ENCODE results near the gene SAE1.

SAE1 gene

DNA sequence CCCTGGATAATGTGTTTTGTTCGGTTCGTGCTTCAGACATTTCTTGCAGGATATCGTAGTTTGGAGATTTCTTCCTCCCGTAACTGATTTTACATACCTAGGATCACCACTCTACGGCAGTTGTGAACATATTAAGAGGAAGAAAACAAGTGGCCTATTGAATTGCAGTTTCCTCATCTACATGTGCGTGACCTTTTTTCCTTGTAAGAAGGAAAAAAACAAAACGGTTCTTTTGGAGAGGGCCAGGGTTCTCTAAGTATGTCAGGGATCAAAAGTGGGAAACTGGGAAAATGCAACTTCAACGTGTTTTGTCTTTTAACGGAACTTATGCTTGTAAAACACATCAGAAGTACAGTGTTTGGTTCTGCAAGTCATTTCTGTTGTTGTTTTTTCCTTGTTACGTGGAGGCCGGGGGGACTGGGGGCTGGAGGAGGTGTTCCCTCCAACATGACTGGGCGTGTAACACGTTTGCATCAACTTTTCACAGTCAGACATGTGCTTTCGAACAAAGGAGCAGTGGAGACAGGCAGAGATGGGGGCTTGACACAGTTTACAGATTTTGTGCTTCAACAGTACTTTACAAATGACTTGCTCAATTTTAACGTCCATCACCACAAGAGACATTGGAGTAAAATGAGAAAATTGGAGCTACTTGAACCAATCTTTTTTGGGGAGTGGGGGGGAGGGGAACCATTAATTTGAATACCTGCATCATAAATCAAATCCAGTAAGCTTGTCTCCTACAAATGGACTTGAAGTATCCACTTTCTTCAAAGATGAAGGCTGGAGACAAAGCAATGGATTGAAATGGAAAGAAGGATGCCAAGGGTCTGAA is 20.9 kb upstream of the SAE1 start:
- Histone ChIP-seq H3K4me1 (ENCODE audit: control insufficient read depth, insufficient read depth, low read depth, low read length) (peaks cover 6% of the 10 kb centered on the region), H2BK15ac (ENCODE audit: low read depth, poor library complexity, severe bottlenecking) (no peak overlapping the region), H3K9ac (ENCODE audit: low read length) (peak overlapping the region; percentile 100), H3K27ac (ENCODE audit: low read length, poor library complexity, severe bottlenecking) (peak overlapping the region; percentile 42), H2AK5ac (ENCODE audit: low read length, severe bottlenecking) (peak overlapping the region; percentile 84), H3K14ac (ENCODE audit: low read length in 2 of 2) (no peak overlapping the region), H4K91ac (ENCODE audit: low read length) (no peak overlapping the region), H3K79me1 (replicated peaks; ENCODE audit: low read length, poor library complexity, severe bottlenecking) (peaks cover 5% of the 10 kb centered on the region), H2AFZ (ENCODE audit: low read depth, low read length) (no peak overlapping the region), H3K4ac (ENCODE audit: low read depth in 1 of 2, low read length in 2 of 2) (no peak overlapping the region), H3K4me3 (ENCODE audit: insufficient read depth in 1 of 2, low read depth in 1 of 2, low read length in 2 of 2) (peak overlapping the region in 1 of 2 experiments; percentile 95), H2BK12ac (ENCODE audit: low read length in 2 of 2) (no peak overlapping the region), H2BK5ac (ENCODE audit: low read depth, low read length, poor library complexity, severe bottlenecking) (no peak overlapping the region), H3K18ac (ENCODE audit: low read depth in 1 of 2, low read length in 2 of 2) (peak overlapping the region in 1 of 2 experiments; percentile 27), H3K4me2 (ENCODE audit: low read length, poor library complexity, severe bottlenecking) (peak overlapping the region; percentile 80), H3K36me3 (ENCODE audit: control insufficient read depth in 1 of 2, insufficient read depth in 2 of 2, low read depth in 1 of 2, low read length in 2 of 2) (peaks cover 10 to 19% of the 10 kb centered on the region in 2 experiments), H3K27me3 (ENCODE audit: control insufficient read depth in 1 of 2, insufficient read depth in 1 of 2, low read length in 2 of 2) (no peaks in the 10 kb centered on the region), H3K23ac (ENCODE audit: low read length in 2 of 2) (no peak overlapping the region), H2BK120ac (ENCODE audit: low read depth, low read length) (no peak overlapping the region), H3K9me3 (ENCODE audit: control insufficient read depth, low read length) (no peaks in the 10 kb centered on the region), H4K8ac (ENCODE audit: low read length) (no peak overlapping the region)
- DNase-seq, result peak; percentile 65
- 13% methylated on average over 13 of the region's 15 CpGs for WGBS

GRCh38 chr19:47110521-47111005 is 20.1 kb upstream of the SAE1 start:
- peak overlapping the region; percentile 90 to 96 for H3K4ac ChIP-seq (ENCODE audit: low read depth in 1 of 2, low read length in 2 of 2)
- H3K4me1 ChIP-seq (ENCODE audit: control insufficient read depth, insufficient read depth, low read depth, low read length), result peaks cover 6% of the 10 kb centered on the region
- peak overlapping the region; percentile 78 for H3K27ac ChIP-seq (ENCODE audit: low read length, poor library complexity, severe bottlenecking)
- H3K9me3 ChIP-seq (ENCODE audit: control insufficient read depth, low read length), result no peaks in the 10 kb centered on the region
- H4K91ac ChIP-seq (ENCODE audit: low read length), result peak overlapping the region; percentile 80
- H2AK5ac ChIP-seq (ENCODE audit: low read length, severe bottlenecking), result no peak overlapping the region
- peaks cover 5% of the 10 kb centered on the region for H3K79me1 ChIP-seq (replicated peaks; ENCODE audit: low read length, poor library complexity, severe bottlenecking)
- WGBS, result under 1% methylated on average over 6 of the region's 12 CpGs
- peak overlapping the region; percentile 80 for H3K4me2 ChIP-seq (ENCODE audit: low read length, poor library complexity, severe bottlenecking)
- peak overlapping the region; percentile 91 for H4K8ac ChIP-seq (ENCODE audit: low read length)
- H3K23ac ChIP-seq (ENCODE audit: low read length in 2 of 2), result peak overlapping the region in 1 of 2 experiments; percentile 97
- H3K27me3 ChIP-seq (ENCODE audit: control insufficient read depth in 1 of 2, insufficient read depth in 1 of 2, low read length in 2 of 2), result no peaks in the 10 kb centered on the region
- H2AFZ ChIP-seq (ENCODE audit: low read depth, low read length), result no peak overlapping the region
- H3K9ac ChIP-seq (ENCODE audit: low read length), result peak overlapping the region; percentile 100
- H2BK120ac ChIP-seq (ENCODE audit: low read depth, low read length), result peak overlapping the region; percentile 90
- no peak overlapping the region for H2BK5ac ChIP-seq (ENCODE audit: low read depth, low read length, poor library complexity, severe bottlenecking)
- no peak overlapping the region for H2BK15ac ChIP-seq (ENCODE audit: low read depth, poor library complexity, severe bottlenecking)
- H3K14ac ChIP-seq (ENCODE audit: low read length in 2 of 2), result peak overlapping the region in 1 of 2 experiments; percentile 96
- peaks cover 4 to 15% of the 10 kb centered on the region in 2 experiments for H3K36me3 ChIP-seq (ENCODE audit: control insufficient read depth in 1 of 2, insufficient read depth in 2 of 2, low read depth in 1 of 2, low read length in 2 of 2)
- no peak for DNase-seq
- peak overlapping the region; percentile 96 to 100 for H3K18ac ChIP-seq (ENCODE audit: low read depth in 1 of 2, low read length in 2 of 2)
- H2BK12ac ChIP-seq (ENCODE audit: low read length in 2 of 2), result peak overlapping the region in 1 of 2 experiments; percentile 54
- H3K4me3 ChIP-seq (ENCODE audit: insufficient read depth in 1 of 2, low read depth in 1 of 2, low read length in 2 of 2), result peak overlapping the region; percentile 91 to 95

- peaks cover under 1 to 15% of the 10 kb centered on the region in 2 experiments for H3K36me3 ChIP-seq (ENCODE audit: control insufficient read depth in 1 of 2, insufficient read depth in 2 of 2, low read depth in 1 of 2, low read length in 2 of 2)
- peaks cover 4% of the 10 kb centered on the region for H3K4me1 ChIP-seq (ENCODE audit: control insufficient read depth, insufficient read depth, low read depth, low read length)
- no peak overlapping the region for H2AFZ ChIP-seq (ENCODE audit: low read depth, low read length)
- peak overlapping the region; percentile 96 to 100 for H3K18ac ChIP-seq (ENCODE audit: low read depth in 1 of 2, low read length in 2 of 2)
- DNase-seq, result no peak
- H4K8ac ChIP-seq (ENCODE audit: low read length), result peak overlapping the region; percentile 95
- peak overlapping the region in 1 of 2 experiments; percentile 97 for H3K23ac ChIP-seq (ENCODE audit: low read length in 2 of 2)
- H3K4ac ChIP-seq (ENCODE audit: low read depth in 1 of 2, low read length in 2 of 2), result peak overlapping the region; percentile 90 to 96
- peak overlapping the region; percentile 91 to 95 for H3K4me3 ChIP-seq (ENCODE audit: insufficient read depth in 1 of 2, low read depth in 1 of 2, low read length in 2 of 2)
- H3K27ac ChIP-seq (ENCODE audit: low read length, poor library complexity, severe bottlenecking), result peak overlapping the region; percentile 78
- H4K91ac ChIP-seq (ENCODE audit: low read length), result peak overlapping the region; percentile 80
- H3K9ac ChIP-seq (ENCODE audit: low read length), result peak overlapping the region; percentile 100
- H2BK15ac ChIP-seq (ENCODE audit: low read depth, poor library complexity, severe bottlenecking), result peak overlapping the region; percentile 67
- H3K27me3 ChIP-seq (ENCODE audit: control insufficient read depth in 1 of 2, insufficient read depth in 1 of 2, low read length in 2 of 2), result no peaks in the 10 kb centered on the region
- peak overlapping the region; percentile 98 for H2BK5ac ChIP-seq (ENCODE audit: low read depth, low read length, poor library complexity, severe bottlenecking)
- WGBS, result 0% methylated on average over 33 of the region's 35 CpGs
- H3K4me2 ChIP-seq (ENCODE audit: low read length, poor library complexity, severe bottlenecking), result peak overlapping the region; percentile 80
- peak overlapping the region; percentile 42 to 54 for H2BK12ac ChIP-seq (ENCODE audit: low read length in 2 of 2)
- H2BK120ac ChIP-seq (ENCODE audit: low read depth, low read length), result peak overlapping the region; percentile 99
- H3K79me1 ChIP-seq (replicated peaks; ENCODE audit: low read length, poor library complexity, severe bottlenecking), result peaks cover 1% of the 10 kb centered on the region
- no peaks in the 10 kb centered on the region for H3K9me3 ChIP-seq (ENCODE audit: control insufficient read depth, low read length)
- peak overlapping the region; percentile 100 for H2AK5ac ChIP-seq (ENCODE audit: low read length, severe bottlenecking)
- peak overlapping the region; percentile 96 to 100 for H3K14ac ChIP-seq (ENCODE audit: low read length in 2 of 2)
Observed at GRCh38 chr19:47111006-47111621, 19.5 kb upstream of the SAE1 start.
